A673 (cell line): ENCODE results near the gene CDC25B.

Experiments used
- EZH2 ChIP-seq: fragments of 200-600 bp; sonication (generic); IDR thresholded peaks from 2 replicates; pipeline ENCODE4 v1.6.1; 2017; ENCODE audit warnings: borderline replicate concordance, low read depth, mild to moderate bottlenecking, mixed read lengths, antibody characterized with exemption, low read length; ENCODE audit not compliant: poor library complexity, severe bottlenecking
- TF ChIP-seq, protein P1 (sequence below): fragments of 300-800, 200-600 bp; sonication (generic); conservative IDR thresholded peaks from 2 replicates; pipeline ENCODE4 v1.5.1; 2017; ENCODE audit warnings: low read depth, mild to moderate bottlenecking, antibody characterized with exemption, low read length, moderate library complexity, mixed read lengths

DNA sequence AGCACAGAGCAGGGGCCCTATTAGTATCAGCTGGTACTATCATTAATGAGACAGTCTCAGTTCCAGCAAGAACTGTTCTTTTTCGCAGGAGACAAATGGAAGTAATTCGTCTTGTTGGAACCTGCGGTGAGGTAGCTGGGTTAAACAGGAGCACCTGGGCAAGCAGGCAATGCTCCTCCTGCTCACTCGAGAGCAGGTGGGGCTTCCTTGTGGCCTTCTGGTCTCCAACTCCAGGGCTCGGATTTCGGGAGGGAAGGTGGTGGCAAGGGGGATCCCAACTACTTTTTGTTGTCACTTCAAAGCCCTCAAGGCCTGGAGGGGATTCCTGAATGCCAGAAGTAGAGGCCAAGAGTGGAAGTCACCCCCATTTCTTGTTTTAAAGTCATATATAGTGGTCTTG, 13.5 kb upstream of the CDC25B start:
- TF ChIP-seq, protein P1, sequence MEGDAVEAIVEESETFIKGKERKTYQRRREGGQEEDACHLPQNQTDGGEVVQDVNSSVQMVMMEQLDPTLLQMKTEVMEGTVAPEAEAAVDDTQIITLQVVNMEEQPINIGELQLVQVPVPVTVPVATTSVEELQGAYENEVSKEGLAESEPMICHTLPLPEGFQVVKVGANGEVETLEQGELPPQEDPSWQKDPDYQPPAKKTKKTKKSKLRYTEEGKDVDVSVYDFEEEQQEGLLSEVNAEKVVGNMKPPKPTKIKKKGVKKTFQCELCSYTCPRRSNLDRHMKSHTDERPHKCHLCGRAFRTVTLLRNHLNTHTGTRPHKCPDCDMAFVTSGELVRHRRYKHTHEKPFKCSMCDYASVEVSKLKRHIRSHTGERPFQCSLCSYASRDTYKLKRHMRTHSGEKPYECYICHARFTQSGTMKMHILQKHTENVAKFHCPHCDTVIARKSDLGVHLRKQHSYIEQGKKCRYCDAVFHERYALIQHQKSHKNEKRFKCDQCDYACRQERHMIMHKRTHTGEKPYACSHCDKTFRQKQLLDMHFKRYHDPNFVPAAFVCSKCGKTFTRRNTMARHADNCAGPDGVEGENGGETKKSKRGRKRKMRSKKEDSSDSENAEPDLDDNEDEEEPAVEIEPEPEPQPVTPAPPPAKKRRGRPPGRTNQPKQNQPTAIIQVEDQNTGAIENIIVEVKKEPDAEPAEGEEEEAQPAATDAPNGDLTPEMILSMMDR = no peak
- TF ChIP-seq EZH2 = no peak
